GM10847 (cell line): Measurements from ENCODE around the gene DEPDC4.

ENCODE experiments used
- POLR2A ChIP-seq: IDR thresholded peaks from 2 replicates; pipeline ENCODE4 v1.6.1; 2011; ENCODE audit not compliant: insufficient read length; ENCODE audit errors: extremely low read depth

DEPDC4 gene

DNA sequence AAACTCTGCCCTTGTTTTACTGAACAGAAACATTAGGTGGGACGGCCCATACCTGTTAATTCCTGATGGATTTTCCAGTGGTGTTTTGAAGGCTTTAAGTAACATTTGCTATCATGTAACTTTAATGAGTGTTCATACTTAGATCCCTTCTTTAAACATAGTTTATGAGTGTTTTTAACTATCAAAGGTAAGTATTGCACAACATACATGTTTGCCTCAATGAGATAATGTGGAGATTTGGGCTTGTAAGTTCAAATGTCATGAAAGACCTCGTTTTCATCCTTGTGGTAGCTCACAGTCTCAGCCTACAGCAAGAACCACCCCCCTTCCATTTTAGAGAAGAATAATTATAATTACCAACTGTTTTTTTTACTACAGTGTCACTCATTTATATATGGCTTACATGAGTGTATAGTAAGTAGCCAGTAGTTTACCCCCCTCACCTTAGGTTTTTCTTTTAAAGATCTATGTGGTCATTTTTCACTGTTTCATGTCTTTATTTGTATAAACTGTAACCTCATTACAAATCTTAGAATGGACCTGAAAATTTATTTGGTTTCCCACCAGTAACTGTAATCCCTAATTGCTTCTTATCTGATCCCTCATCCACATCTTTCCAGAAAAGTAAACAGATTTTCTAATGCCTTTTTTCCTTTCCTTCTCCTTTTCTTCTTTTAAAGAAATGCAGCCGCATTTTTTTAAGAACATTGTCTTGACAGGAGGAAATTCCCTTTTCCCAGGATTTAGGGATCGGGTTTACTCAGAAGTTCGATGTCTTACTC lies 47.4 kb downstream of the DEPDC4 start:
- no peak for TF ChIP-seq POLR2A

DNA sequence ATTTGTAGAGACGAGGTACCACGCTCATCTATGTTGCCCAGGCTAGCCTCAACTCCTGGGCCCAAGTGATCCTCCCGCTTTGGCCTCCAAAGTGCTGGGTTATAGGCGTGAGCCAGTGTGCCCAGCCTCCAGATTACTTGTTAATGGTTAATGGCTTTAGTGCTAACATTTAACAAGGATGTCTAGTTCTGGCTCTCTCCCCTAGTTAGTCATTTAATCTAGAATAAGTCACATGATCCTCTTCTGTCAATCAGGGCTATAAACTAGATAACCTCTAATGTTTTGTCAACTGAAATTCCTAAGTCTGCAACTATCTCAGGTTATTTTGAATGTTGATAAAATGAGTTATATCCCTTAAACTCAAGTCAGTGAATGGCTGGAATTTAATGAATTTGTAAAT lies 50.5 kb downstream of the DEPDC4 start:
- TF ChIP-seq POLR2A: no peak

DNA sequence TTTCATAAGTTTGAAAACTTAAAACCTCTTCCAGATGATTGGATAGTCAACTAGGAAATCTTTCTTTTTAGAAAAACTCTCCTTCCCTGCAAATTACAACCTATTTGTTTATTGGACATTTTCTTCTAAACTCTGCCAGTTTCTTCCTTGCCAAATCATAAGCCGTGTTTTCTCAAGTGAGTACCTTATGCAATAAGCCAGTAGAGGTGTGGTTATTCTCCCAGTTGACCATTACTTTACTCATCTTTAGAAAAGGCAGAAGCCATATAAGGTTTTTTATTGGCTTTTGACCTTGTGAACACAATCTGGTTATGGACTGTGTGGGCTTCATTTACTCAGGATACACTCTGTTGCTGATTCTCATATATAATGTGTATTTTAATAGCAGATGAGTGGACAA lies 51.7 kb downstream of the DEPDC4 start:
- TF ChIP-seq POLR2A: no peak

- TF ChIP-seq POLR2A: no peak
These were observed 52.4 kb downstream of the DEPDC4 start for GRCh38 chr12:100214518-100214917.

DNA sequence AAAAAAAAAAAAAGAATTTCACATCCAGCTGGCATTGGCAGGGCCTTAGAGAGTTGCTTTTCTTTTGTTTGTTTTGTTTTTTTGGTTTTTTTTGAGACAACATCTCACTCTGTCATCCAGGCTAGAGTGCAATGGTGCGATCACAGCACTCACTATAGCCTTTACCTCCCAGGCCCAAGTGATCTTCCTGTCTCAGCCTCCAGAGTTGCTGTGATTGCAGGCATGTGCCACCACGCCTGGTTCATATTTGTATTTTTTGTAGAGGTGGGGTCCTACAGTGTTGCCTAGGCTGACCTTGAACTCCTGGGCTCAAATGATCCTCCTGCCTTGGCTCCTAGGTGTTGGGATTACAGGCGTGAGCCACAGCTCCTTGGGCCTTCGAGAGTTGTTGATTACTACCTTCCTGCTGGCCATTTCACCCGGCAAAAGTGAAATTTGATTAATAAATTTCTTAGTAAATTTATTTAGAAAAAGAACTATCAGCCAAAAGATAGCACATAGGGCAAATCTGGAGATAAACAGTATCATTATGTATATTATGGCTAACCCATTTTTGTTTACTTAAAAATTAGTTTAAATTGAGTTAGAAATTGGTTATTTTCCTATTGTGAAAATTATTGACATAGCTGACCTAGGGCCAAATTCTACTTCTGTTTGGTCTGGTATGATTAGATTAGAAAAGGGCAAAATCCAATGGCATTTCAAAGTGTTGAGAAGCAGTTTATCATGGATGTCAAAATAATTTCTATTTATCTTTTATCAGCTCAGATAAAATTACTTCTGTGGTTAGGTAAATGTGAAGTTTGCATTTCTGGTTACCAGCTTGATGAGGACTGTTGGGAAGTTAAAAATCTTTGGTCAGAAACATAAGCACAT lies 53.6 kb downstream of the DEPDC4 start:
- no peak for TF ChIP-seq POLR2A

DNA sequence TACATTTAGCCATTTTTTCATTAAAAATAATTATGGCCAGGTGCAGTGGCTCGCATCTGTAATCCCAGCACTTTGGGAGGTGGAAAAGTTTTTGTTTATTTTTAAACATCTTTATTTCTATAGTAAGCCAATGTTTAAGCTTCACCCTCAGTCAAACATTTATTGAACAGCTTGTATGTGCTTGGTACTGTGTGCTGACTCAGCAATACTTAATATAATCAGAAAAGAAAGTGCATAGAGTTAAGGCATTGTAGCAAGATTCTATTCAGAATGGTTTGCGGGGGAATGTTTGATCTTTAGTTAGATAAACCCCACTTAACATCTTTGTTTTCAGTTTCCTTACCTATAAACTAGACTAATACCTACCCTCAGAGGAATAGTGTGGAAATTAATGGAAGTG lies 55.2 kb downstream of the DEPDC4 start:
- TF ChIP-seq POLR2A: no peak

- no peak for TF ChIP-seq POLR2A
These were observed 58.0 kb downstream of the DEPDC4 start for GRCh38 chr12:100208834-100209233.

DNA sequence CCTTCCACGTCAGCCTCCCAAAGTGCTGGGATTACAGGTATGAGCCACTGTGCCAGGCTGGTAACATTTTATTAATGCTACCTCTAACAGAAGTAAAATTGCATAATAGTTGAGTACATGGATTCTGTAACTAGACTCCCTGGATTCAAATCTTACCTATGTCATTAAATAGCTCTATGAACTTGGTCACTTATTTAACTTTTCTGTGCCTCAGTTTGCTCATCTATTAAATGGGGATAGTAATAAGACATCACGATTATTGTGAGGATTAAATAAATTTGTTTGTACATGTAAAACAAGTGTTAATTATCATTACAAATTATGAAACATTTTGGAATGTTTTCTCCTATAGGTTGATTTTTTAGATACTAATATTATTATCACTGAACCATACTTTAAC lies 59.6 kb downstream of the DEPDC4 start:
- TF ChIP-seq POLR2A: no peak

DNA sequence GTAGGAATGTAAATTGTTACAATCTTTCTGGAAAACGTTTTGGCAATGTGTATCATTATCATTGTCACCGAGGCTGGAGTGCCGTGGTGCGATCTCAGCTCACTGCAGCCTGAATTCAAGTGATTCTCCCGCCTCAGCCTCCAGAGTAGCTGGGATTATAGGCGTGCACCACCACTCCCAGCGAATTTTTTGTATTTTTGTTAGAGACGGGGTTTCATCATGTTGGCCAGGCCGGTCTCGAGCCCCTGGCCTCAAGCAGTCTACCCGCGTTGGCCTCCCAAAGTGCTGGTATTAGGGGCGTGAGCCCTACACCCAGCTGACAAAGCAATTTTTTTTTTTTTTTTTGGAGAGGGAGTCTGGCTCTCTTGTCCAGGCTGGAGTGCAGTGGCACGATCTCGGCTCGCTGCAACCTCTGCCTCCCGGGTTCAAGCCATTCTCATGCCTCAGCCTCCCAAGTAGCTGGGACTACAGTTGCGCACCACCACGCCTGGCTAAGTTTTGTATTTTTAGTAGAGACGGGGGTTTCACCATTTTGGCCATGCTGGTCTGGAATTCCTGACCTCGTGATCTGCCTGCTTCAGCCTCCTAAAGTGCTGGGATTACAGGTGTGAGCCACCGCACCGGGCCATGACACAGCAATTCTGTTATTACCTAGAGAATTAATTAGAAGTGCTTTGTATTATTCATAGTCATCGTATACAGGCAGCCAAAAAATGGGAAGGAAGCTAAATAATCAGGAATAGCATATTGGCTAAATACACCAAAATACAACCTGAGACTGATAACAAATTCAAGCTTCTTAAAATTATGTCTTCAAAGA lies 65.1 kb downstream of the DEPDC4 start:
- TF ChIP-seq POLR2A: no peak

DNA sequence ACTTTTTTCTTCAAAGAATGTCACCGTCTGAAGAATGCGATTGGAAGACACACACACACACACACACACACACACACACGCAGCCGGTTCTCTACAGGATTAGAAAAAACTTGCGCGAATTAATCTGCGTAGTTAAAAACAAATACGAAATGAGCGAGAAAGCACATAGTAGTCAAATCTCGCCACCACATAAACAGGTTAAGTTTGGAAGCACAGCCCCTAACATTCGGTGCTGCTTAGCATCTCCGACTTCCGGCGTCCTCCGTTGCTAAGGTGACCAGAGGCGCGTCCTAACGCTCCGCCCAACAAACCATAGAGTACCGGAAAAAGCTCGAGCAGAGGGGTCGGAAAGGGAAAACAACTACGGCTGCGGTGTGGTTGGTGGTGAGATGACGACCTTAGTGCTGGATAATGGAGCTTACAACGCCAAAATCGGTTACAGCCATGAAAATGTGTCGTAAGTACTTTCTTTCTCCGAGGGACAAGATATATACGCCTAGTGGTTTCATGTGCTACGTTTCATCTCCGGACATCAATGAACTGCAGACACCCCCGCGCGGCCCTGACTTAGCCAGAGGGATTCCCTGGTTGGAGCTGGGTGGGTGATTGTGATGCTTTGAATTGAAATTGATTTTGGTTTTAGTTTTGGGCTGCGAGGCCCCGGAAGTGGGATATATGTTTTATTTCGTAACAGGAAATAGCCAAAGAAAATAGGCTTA lies 66.3 kb downstream of the DEPDC4 start, which contains the start of gene ACTR6:
Gene ACTR6, plus strand, starts transcription at position 353 of the 719 bp plus-strand sequence. Its CDS starts 37 bp downstream, at position 390.
- peak; percentile 47 for TF ChIP-seq POLR2A

DNA sequence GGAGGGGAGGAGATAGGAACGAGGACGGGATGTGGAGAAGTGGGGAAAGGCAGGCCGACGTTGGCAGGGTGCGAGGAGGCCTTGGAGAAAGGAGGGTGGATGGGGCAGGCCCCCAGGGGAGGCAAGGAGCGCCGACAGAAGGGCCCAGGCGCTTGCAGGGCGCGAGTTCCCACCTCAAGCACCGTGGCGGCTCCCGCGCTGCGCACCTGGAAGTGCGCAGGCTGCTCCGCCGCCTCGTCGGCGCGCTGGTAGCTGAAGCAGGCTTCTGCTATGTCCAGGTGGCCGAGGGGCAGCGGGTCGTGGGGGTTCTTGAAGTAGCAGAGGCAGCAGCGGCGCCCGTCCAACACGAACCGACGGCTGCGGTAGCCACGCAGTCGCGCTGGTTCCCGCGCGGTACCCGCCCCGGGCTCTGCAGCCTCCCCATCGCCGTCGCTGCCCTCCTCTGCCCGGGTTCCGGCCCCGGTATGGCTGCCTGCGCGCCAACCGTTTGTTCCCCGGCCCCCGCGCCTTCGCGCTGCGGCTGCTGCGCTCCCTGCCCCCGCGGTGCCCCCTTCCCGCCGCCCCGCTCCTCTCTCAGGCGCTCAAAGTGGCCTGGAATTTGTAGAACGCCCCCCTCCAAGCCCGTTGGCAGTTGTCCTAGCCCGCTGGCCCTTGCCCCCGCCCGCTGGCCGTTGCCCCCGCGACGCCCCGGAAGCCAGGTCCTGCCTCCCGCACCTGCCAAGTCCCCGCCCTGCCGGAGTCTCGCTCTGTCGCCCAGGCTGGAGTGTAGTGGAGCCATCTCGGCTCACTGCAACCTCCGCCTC lies 67.3 kb downstream of the DEPDC4 start:
- TF ChIP-seq POLR2A: no peak

- no peak for TF ChIP-seq POLR2A
These were observed 67.9 kb downstream of the DEPDC4 start for GRCh38 chr12:100199023-100199346.

- no peak for TF ChIP-seq POLR2A
These were observed 69.4 kb downstream of the DEPDC4 start for GRCh38 chr12:100197486-100197885.

DNA sequence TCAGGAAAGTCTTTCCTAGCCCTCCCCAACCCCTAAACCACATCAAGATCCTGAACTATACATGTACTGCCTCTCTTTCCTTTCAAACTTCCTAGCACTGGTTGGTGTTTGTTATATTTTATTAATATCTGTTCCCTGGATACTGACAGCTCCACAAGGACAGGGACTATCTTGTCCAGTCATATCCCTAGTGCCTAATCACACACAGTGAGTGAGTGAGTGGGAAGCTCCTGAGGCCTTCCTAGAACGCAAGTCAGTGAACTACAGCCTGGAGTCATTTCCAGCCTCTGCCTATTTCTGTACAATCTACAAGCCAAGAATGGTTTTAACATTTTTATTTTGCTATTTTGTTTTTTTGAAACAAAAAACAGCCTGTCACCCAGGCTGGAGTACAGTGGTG lies 73.8 kb downstream of the DEPDC4 start:
- no peak for TF ChIP-seq POLR2A
